Tibial nerve (tissue), 4 donors: Measurements from ENCODE around the gene FTCDNL1. TPM values are rescaled to one million over a fixed set of nuclear protein-coding genes. Genes with fewer than 3 reads are reported as not detected.

Source experiments
- DNase-seq, 2 donors: peaks; one replicate each; pipeline ENCODE4 v3.0.0-alpha.2; 2019; ENCODE audit warnings: low spot score in 2 of 2
- H3K27ac ChIP-seq, 4 donors: fragments of 200-600 bp; sonication (generic) in 3 of 4; one replicate each; pipeline ENCODE4 v1.5.1; 2017 to 2019; ENCODE audit warnings: mild to moderate bottlenecking in 1 of 4
- H3K27me3 ChIP-seq, 2 donors: fragments of 200-600 bp; sonication (generic) in 1 of 2; one replicate each; pipeline versions ENCODE4 v1.5.1 to v1.6.0; 2017 to 2019
- H3K36me3 ChIP-seq, 3 donors: fragments of 200-600 bp; sonication (generic); one replicate each; pipeline ENCODE4 v1.5.1; 2018 to 2019
- H3K4me1 ChIP-seq, 4 donors: fragments of 200-600 bp; sonication (generic) in 3 of 4; one replicate each; pipeline ENCODE4 v1.5.1; 2017 to 2019
- H3K4me3 ChIP-seq, 4 donors: fragments of 200-600 bp; sonication (generic) in 3 of 4; one replicate each; pipeline ENCODE4 v1.5.1; 2017 to 2019; ENCODE audit warnings: mild to moderate bottlenecking in 1 of 4, moderate library complexity in 1 of 4
- H3K9me3 ChIP-seq, 4 donors: fragments of 200-600 bp; sonication (generic) in 3 of 4; one replicate each; pipeline ENCODE4 v1.5.1; 2017 to 2019
- EP300 ChIP-seq, 2 donors: sonication (generic); formaldehyde crosslinking; IDR thresholded peaks; one replicate each; pipeline ENCODE4 v1.6.1; 2017; ENCODE audit warnings: antibody characterized with exemption in 2 of 2, mild to moderate bottlenecking in 1 of 2
- POLR2A ChIP-seq, 2 donors: fragments of 450-650 bp; IDR thresholded peaks; one replicate each; pipeline ENCODE4 v1.6.1; 2017; ENCODE audit warnings: antibody characterized with exemption in 2 of 2, mild to moderate bottlenecking in 2 of 2, moderate library complexity in 2 of 2
- WGBS, 2 donors: methylation state at CpG; one replicate each; pipeline ENCODE4 v1.1.5; 2018; 5-methylcytosine and 5-hydroxymethylcytosine counted together
- total RNA-seq, 4 donors: library from RNA; depleted of rRNA; stranded (reverse); fragments of >200 nt; gene quantifications; one replicate each; pipeline ENCODE4 v1.1.0, GENCODE V29; 2016
- TF ChIP-seq, protein P1 (sequence below), 5 experiments: fragments of 200-600 bp in 3 of 5; fragments of 450-650 bp in 2 of 5; sonication (generic) in 3 of 5; IDR thresholded peaks; one replicate each; pipeline ENCODE4 v1.5.1; 2016 to 2019; ENCODE audit warnings: antibody characterized with exemption in 5 of 5, mild to moderate bottlenecking in 3 of 5, moderate library complexity in 2 of 5

The FTCDNL1 gene
- total RNA-seq, result 1 to 10 TPM; 1.8 to 9.0 (median 3.4) TPM

DNA sequence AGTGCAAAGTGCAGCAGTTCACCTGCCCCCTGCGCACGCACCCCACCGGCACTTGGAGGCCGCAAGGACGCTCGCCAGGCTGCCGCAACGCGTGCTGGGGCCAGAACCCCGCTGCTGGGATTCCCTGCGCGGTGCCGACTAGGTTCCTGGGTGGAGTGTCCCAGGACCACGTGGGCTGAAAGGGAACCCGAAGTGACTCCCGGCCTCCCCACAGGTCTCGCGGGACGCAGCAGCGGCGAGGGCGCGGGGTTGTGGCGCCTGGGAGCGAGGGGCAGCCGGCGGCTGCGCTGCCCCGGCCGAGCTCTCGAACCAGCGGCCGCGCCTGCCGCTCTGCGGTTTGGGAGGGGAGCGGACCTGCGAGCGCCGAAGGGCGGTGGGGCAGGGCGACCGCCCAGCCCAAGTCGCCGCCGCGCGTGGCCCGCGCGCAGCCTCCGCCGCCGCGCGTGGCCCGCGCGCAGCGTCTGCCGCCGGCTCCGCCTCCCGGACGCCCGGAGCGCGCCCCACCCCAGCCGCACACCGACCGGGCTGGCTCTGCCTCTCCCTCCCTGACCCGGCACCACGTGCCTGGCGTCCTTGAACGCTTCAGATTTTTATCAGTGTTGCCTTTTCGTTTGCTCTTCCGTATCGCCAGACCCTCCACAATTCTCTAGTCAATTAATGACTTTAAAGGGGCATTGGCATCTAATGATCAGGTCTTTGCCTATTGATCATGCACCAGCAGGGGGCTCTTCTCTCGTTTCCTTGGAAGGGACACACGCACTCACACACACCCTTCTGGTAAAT lies at the start of gene FTCDNL1:
Gene FTCDNL1, minus strand, starts transcription at position 475 of the 783 bp plus-strand sequence. CDS start 2,230 bp downstream, outside the sequence.
- Histone ChIP-seq H3K9me3 (no peaks in the 10 kb centered on the region), H3K27me3 (no peaks in the 10 kb centered on the region), H3K4me3 (peak within 1 kb of the TSS; percentile 48 to 84 (median 76)), H3K36me3 (no peaks in the 10 kb centered on the region), H3K27ac (peak within 1 kb of the TSS; percentile 20 to 82 (median 32)), H3K4me1 (peaks cover 0 to 15% (median 0%) of the 10 kb centered on the region in 4 donors)
- TF ChIP-seq EP300 (IDR thresholded peaks at IDR 0.05) (no peak), POLR2A (IDR thresholded peaks at IDR 0.05) (peak; percentile 7 to 50)
- TF ChIP-seq, protein P1, sequence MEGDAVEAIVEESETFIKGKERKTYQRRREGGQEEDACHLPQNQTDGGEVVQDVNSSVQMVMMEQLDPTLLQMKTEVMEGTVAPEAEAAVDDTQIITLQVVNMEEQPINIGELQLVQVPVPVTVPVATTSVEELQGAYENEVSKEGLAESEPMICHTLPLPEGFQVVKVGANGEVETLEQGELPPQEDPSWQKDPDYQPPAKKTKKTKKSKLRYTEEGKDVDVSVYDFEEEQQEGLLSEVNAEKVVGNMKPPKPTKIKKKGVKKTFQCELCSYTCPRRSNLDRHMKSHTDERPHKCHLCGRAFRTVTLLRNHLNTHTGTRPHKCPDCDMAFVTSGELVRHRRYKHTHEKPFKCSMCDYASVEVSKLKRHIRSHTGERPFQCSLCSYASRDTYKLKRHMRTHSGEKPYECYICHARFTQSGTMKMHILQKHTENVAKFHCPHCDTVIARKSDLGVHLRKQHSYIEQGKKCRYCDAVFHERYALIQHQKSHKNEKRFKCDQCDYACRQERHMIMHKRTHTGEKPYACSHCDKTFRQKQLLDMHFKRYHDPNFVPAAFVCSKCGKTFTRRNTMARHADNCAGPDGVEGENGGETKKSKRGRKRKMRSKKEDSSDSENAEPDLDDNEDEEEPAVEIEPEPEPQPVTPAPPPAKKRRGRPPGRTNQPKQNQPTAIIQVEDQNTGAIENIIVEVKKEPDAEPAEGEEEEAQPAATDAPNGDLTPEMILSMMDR (IDR thresholded peaks at IDR 0.05), result peak; percentile 20 to 49 (median 37)
- 1 to 2% methylated on average over 71 to 73 of the region's 80 CpGs for WGBS, 2 donors
- DNase-seq, result peak; percentile 16 to 51

DNA sequence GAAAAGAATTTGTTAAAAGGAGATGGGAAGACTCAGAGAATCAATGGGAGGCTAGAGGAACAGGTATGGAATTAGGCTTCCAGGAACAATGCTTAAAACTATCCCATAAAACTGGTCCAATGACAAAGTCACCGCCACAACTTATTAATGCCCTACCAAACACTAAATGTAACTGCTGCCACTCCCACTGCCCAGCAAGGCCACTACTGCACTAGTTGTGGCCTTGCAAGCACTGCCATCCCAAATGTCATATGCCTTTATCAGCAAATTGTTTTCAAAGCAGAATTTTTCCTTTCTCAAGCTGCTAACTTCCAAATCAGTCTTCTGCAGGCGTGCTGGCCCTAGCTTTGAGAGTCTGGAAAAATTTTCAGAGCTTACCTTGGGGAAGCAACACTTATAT lies 45.6 kb upstream of the FTCDNL1 start:
- no peaks in the 10 kb centered on the region for H3K27me3 ChIP-seq
- no peaks in the 10 kb centered on the region for H3K9me3 ChIP-seq
- no peaks in the 10 kb centered on the region for H3K36me3 ChIP-seq
- H3K27ac ChIP-seq, result no peak overlapping the region
- no peak overlapping the region for H3K4me3 ChIP-seq
- H3K4me1 ChIP-seq, result no peaks in the 10 kb centered on the region
- DNase-seq, result no peak
- TF ChIP-seq POLR2A (IDR thresholded peaks at IDR 0.05), result no peak
- TF ChIP-seq, protein P1 (IDR thresholded peaks at IDR 0.05), result no peak
- TF ChIP-seq EP300 (IDR thresholded peaks at IDR 0.05), result no peak
- 81 to 86% methylated on average over 2 of the region's 2 CpGs for WGBS, 2 donors

DNA sequence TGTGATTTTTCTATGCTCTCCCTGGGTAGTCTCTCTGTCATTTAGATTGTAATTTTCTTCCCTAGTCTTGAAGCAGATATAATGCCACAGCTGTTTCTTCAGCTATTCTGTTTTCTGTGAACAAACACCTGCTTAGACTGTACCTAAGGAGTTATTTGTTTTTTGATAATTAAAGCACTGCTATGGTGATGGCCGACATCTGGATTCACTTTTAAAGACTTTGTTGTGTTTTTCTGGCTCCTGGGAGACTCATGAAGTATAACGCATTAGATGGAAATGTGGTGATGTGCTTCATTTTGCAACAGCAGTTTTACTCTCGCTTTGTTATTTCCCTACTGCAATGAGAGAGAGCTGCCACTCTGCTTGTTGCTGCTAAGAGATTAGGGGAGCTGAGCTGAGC lies 44.4 kb upstream of the FTCDNL1 start:
- no peaks in the 10 kb centered on the region for H3K36me3 ChIP-seq
- H3K4me3 ChIP-seq, result no peak overlapping the region
- DNase-seq, result no peak
- 52 to 69% methylated on average over 3 of the region's 3 CpGs for WGBS, 2 donors
- H3K9me3 ChIP-seq, result no peaks in the 10 kb centered on the region
- TF ChIP-seq EP300 (IDR thresholded peaks at IDR 0.05), result no peak
- TF ChIP-seq, protein P1 (IDR thresholded peaks at IDR 0.05), result no peak
- no peak for TF ChIP-seq POLR2A (IDR thresholded peaks at IDR 0.05)
- H3K27ac ChIP-seq, result no peak overlapping the region
- no peaks in the 10 kb centered on the region for H3K4me1 ChIP-seq
- H3K27me3 ChIP-seq, result no peaks in the 10 kb centered on the region

DNA sequence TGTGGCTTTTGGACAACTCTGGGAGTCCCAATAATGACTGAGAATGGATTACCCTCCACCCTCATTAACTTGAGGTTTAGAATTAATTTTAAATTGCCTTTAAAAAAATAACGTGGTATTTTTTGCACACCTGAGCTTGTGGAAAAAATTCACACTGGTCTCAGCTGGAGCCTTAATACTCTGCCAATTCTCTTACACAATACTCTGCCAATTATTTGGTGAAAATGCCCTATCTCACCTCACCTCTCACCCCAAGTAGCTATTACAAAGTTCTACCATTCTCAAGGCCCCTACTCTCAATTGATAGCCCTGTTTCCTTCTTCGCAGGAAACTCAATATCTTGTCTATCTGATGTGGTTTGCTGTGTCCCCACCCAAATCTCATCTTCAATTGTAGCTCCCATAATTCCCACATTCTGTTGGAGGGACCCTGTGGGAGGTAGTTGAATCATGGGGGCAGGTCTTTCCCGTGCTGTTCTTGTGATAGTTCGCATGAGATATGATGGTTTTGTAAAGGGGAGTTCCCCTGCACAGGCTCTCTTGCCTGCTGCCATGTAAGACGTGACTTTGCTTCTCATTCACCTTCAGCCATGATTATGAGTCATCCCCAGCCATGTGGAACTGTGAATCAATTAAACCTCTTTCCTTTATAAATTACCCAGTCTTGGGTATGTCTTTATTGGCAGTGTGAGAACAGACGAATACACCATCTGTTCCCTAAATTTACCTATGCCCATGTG lies 32.7 kb upstream of the FTCDNL1 start:
- no peaks in the 10 kb centered on the region for H3K36me3 ChIP-seq
- H3K27me3 ChIP-seq, result no peaks in the 10 kb centered on the region
- H3K4me3 ChIP-seq, result no peak overlapping the region
- TF ChIP-seq, protein P1 (IDR thresholded peaks at IDR 0.05), result no peak
- TF ChIP-seq EP300 (IDR thresholded peaks at IDR 0.05), result no peak
- no peak for TF ChIP-seq POLR2A (IDR thresholded peaks at IDR 0.05)
- DNase-seq, result no peak
- no peaks in the 10 kb centered on the region for H3K4me1 ChIP-seq
- WGBS, 2 donors, result 85 to 90% methylated on average over 6 of the region's 6 CpGs
- H3K9me3 ChIP-seq, result peaks cover 0 to 2% (median 0%) of the 10 kb centered on the region in 4 donors
- no peak overlapping the region for H3K27ac ChIP-seq

DNA sequence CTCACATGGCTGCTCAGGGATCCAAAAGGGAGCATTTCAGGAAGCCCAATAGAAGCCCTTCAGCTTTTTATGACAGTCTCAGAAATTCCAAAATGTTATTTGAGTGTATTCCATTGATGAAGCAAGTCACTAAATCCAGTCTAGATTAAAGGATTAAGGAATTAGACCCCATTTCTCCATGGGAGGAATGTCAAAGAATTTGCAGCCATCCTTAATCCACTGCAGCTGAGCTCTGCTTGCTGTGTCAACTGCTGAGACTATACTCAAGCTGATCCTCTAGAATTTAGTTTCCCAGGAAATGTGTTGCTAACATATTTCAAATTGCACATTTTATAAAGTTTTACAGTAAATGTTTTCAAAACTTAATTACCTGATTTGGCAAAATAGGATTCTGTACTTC lies 31.7 kb upstream of the FTCDNL1 start:
- H3K4me3 ChIP-seq, result no peak overlapping the region
- TF ChIP-seq, protein P1 (IDR thresholded peaks at IDR 0.05), result no peak
- TF ChIP-seq POLR2A (IDR thresholded peaks at IDR 0.05) (no peak), EP300 (IDR thresholded peaks at IDR 0.05) (no peak)
- H3K36me3 ChIP-seq, result no peaks in the 10 kb centered on the region
- no peak overlapping the region for H3K27ac ChIP-seq
- no peak for DNase-seq
- H3K27me3 ChIP-seq, result no peaks in the 10 kb centered on the region
- H3K4me1 ChIP-seq, result no peaks in the 10 kb centered on the region
- H3K9me3 ChIP-seq, result peaks cover 0 to 10% (median 0%) of the 10 kb centered on the region in 4 donors
